GM23248 (cell line): ENCODE measurements around the gene ZMYND11. TPM values are rescaled to one million over a fixed set of nuclear protein-coding genes. Genes with fewer than 3 reads are reported as not detected.

Experiments
- DNase-seq: peaks from one replicate; pipeline ENCODE4 v3.0.0-alpha.2; 2015
- H2AFZ ChIP-seq: fragments of 200-600 bp; sonication (generic); 2 replicates; pipeline ENCODE4 v1.6.1; 2016; ENCODE audit warnings: antibody characterized with exemption
- H3F3A ChIP-seq: fragments of 200-600 bp; sonication (generic); 2 replicates; pipeline ENCODE4 v1.6.1; 2016; ENCODE audit warnings: mild to moderate bottlenecking, antibody characterized with exemption, mixed run types; ENCODE audit not compliant: insufficient read depth
- H3K27ac ChIP-seq: fragments of 200-600 bp; sonication (generic); 2 replicates; pipeline ENCODE4 v1.5.1; 2016; ENCODE audit warnings: mild to moderate bottlenecking
- H3K27me3 ChIP-seq: fragments of 200-600 bp; sonication (generic); replicated peaks from 2 replicates; pipeline ENCODE4 v1.6.1; 2016; ENCODE audit warnings: mild to moderate bottlenecking; ENCODE audit not compliant: insufficient read depth
- H3K36me3 ChIP-seq: fragments of 200-600 bp; sonication (generic); 2 replicates; pipeline ENCODE4 v1.6.1; 2016; ENCODE audit warnings: low read depth, mild to moderate bottlenecking
- H3K4me1 ChIP-seq: fragments of 200-600 bp; sonication (generic); 2 replicates; pipeline ENCODE4 v1.6.1; 2016; ENCODE audit warnings: mild to moderate bottlenecking; ENCODE audit not compliant: insufficient read depth
- H3K4me2 ChIP-seq: fragments of 200-600 bp; sonication (generic); one replicate; pipeline ENCODE4 v1.6.1; 2016; ENCODE audit warnings: mild to moderate bottlenecking; ENCODE audit not compliant: unreplicated experiment
- H3K4me3 ChIP-seq: fragments of 200-600 bp; sonication (generic); 2 replicates; pipeline ENCODE4 v1.5.1; 2016; ENCODE audit warnings: mild to moderate bottlenecking
- H3K79me2 ChIP-seq: fragments of 200-600 bp; sonication (generic); 2 replicates; pipeline ENCODE4 v1.6.1; 2016; ENCODE audit warnings: mild to moderate bottlenecking; ENCODE audit not compliant: insufficient read depth
- H3K9ac ChIP-seq: fragments of 200-600 bp; sonication (generic); 2 replicates; pipeline ENCODE4 v1.6.1; 2016; ENCODE audit warnings: mild to moderate bottlenecking
- H3K9me2 ChIP-seq: fragments of 200-600 bp; sonication (generic); 2 replicates; pipeline ENCODE4 v1.6.1; 2016; ENCODE audit warnings: mixed run types, mild to moderate bottlenecking, moderate library complexity; ENCODE audit not compliant: insufficient read depth
- H3K9me3 ChIP-seq: fragments of 200-600 bp; sonication (generic); one replicate; pipeline ENCODE4 v1.6.1; 2017; ENCODE audit warnings: low read depth
- H4K20me1 ChIP-seq: fragments of 200-600 bp; sonication (generic); 2 replicates; pipeline ENCODE4 v1.6.0; 2016; ENCODE audit not compliant: insufficient read depth
- EZH2 ChIP-seq: fragments of 200-600 bp; sonication (generic); IDR thresholded peaks from 2 replicates; pipeline ENCODE4 v1.6.1; 2018; ENCODE audit warnings: antibody characterized with exemption, mild to moderate bottlenecking; ENCODE audit not compliant: insufficient read depth, poor library complexity, severe bottlenecking
- EZH2phosphoT487 ChIP-seq: fragments of 200-600 bp; sonication (generic); IDR thresholded peaks from 2 replicates; pipeline ENCODE4 v1.6.1; 2018; ENCODE audit warnings: antibody characterized with exemption, moderate library complexity, mild to moderate bottlenecking, low read depth; ENCODE audit not compliant: insufficient read depth
- WGBS, 2 experiments: methylation state at CpG; one replicate each; pipeline ENCODE4 v1.1.6; 2015 to 2017; ENCODE audit warnings: low lambda C conversion rate in 2 of 2, low coverage in 1 of 2; ENCODE audit errors: missing lambda C conversion rate in 2 of 2; 5-methylcytosine and 5-hydroxymethylcytosine counted together
- in situ Hi-C: fragments of 300-500 bp; cut with MboI; formaldehyde crosslinking; loops from 2 replicates; pipeline ENCODE4 v1.15.0; 2020
- polyA plus RNA-seq: library from polyadenylated mRNA; unstranded; fragments of >200 nt; fragmentation: Nextera tagmentation; extraction: Ambion mirVana; gene quantifications from 2 replicates; pipeline ENCODE4 v1.2.1, GENCODE V29; 2016
- total RNA-seq: library from RNA; depleted of rRNA; stranded (reverse); fragments of >200 nt; shearing (Covaris generic); gene quantifications from 2 replicates; pipeline ENCODE4 v1.2.3, GENCODE V29; 2014

The ZMYND11 gene
- total and polyA plus RNA-seq, 2 experiments from 2014 or later, result 47.1 to 63.4 TPM

GRCh38 chr10:89248-89647, 46.0 kb upstream of the ZMYND11 start:
- Histone ChIP-seq H3K27me3 (0 out of 2 replicates have a peak, but pooled peaks cover 6% of the 10 kb centered on the region), H3K4me2 (no peak overlapping the region), H3K9ac (no peak overlapping the region), H3K79me2 (no peaks in the 10 kb centered on the region), H3K4me3 (no peak overlapping the region), H3K36me3 (no peaks in the 10 kb centered on the region), H3K9me2 (no peaks in the 10 kb centered on the region), H3K27ac (no peak overlapping the region), H3K4me1 (no peaks in the 10 kb centered on the region), H3K9me3 (no peaks in the 10 kb centered on the region), H4K20me1 (no peaks in the 10 kb centered on the region), H3F3A (no peaks in the 10 kb centered on the region), H2AFZ (no peak overlapping the region)
- WGBS, 2 experiments, result 58 to 64% methylated on average over 2 of the region's 2 CpGs
- no peak for DNase-seq
- TF ChIP-seq EZH2 (no peak), EZH2phosphoT487 (no peak)
- in situ Hi-C loops, result no loop called here

DNA sequence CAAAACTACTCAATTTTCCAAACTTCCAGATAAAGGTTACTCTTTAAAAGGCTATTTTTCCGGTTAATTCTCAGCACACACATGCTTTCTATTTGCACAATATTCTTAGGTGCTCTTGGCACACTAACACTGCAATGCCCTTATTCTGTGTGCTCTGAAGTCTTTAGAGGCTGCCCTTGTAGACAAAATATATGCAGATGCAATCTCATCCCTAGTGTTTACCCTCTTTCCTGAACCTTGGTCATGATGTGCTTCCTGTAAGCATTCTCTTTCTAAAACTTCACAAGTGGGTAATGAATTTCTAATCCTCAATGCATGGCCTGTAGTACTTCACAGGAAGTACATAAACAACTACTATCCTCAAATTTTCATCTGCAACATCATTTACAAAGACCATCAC, 45.1 kb upstream of the ZMYND11 start:
- Histone ChIP-seq H3K9me3 (no peaks in the 10 kb centered on the region), H3F3A (no peaks in the 10 kb centered on the region), H3K9me2 (no peaks in the 10 kb centered on the region), H3K4me3 (no peak overlapping the region), H3K4me1 (no peaks in the 10 kb centered on the region), H3K36me3 (no peaks in the 10 kb centered on the region), H3K4me2 (no peak overlapping the region), H3K27ac (no peak overlapping the region), H4K20me1 (no peaks in the 10 kb centered on the region), H3K27me3 (0 out of 2 replicates have a peak, but pooled peaks cover 6% of the 10 kb centered on the region), H2AFZ (no peak overlapping the region), H3K79me2 (no peaks in the 10 kb centered on the region), H3K9ac (no peak overlapping the region)
- in situ Hi-C loops, result no loop called here
- TF ChIP-seq EZH2 (no peak), EZH2phosphoT487 (no peak)
- no peak for DNase-seq
- 22 to 28% methylated on average over 1 of the region's 1 CpG for WGBS, 2 experiments

DNA sequence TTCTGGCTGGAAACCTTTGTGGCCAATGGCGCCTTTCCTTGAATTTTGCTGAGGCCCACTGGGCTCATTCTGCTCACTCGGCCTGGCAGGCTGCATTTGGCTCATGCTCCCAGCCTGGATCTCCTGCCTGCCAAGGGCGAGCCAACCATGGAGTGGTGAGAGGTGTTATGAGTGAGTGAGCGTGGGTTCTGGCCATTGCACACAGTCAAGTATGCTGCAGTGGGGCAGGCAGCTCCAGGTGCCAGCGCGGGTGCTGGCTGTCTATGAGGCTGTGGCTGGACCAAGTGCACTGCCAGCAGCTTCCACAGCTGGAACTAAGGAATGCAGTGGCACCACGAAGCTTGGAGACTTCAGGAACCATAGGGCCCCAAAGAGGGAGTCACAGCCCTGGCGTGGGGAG, 43.9 kb upstream of the ZMYND11 start:
- whole genome bisulfite sequencing, 2 experiments, result 46 to 51% methylated on average over 5 to 8 of the region's 8 CpGs
- no peak for TF ChIP-seq EZH2
- TF ChIP-seq EZH2phosphoT487, result no peak
- no peaks in the 10 kb centered on the region for H3K36me3 ChIP-seq

GRCh38 chr10:92153-92552, 43.1 kb upstream of the ZMYND11 start:
- Histone ChIP-seq H3K4me2 (no peak overlapping the region), H3K9me2 (no peaks in the 10 kb centered on the region), H3K79me2 (no peaks in the 10 kb centered on the region), H3K27ac (no peak overlapping the region), H3K4me3 (no peak overlapping the region), H3K27me3 (0 out of 2 replicates have a peak, but pooled peaks cover 6% of the 10 kb centered on the region), H3K36me3 (no peaks in the 10 kb centered on the region), H4K20me1 (no peaks in the 10 kb centered on the region), H2AFZ (no peak overlapping the region), H3K9ac (no peak overlapping the region), H3F3A (no peaks in the 10 kb centered on the region), H3K9me3 (no peaks in the 10 kb centered on the region), H3K4me1 (no peaks in the 10 kb centered on the region)
- DNase-seq, result no peak
- in situ Hi-C loops, result no loop called here
- WGBS, 2 experiments, result 38 to 40% methylated on average over 4 of the region's 4 CpGs
- TF ChIP-seq EZH2, result no peak
- TF ChIP-seq EZH2phosphoT487, result no peak

More for the DNA sequence above, 43.9 kb upstream of the ZMYND11 start:
- H3K4me2 ChIP-seq, result no peak overlapping the region
- no peak overlapping the region for H3K27ac ChIP-seq
- 0 out of 2 replicates have a peak, but pooled peaks cover 6% of the 10 kb centered on the region for H3K27me3 ChIP-seq
- H3K79me2 ChIP-seq, result no peaks in the 10 kb centered on the region
- H2AFZ ChIP-seq, result no peak overlapping the region
- H3K9ac ChIP-seq, result no peak overlapping the region
- H4K20me1 ChIP-seq, result no peaks in the 10 kb centered on the region
- H3K4me1 ChIP-seq, result no peaks in the 10 kb centered on the region
- in situ Hi-C loops, result no loop called here
- no peak for DNase-seq
- no peaks in the 10 kb centered on the region for H3K9me3 ChIP-seq
- H3F3A ChIP-seq, result no peaks in the 10 kb centered on the region
- H3K9me2 ChIP-seq, result no peaks in the 10 kb centered on the region
- no peak overlapping the region for H3K4me3 ChIP-seq

- in situ Hi-C loops, result no loop called here
- Histone ChIP-seq H3K4me1 (no peaks in the 10 kb centered on the region), H3K9me3 (no peaks in the 10 kb centered on the region), H3K9me2 (no peaks in the 10 kb centered on the region), H3K27ac (no peak overlapping the region), H3F3A (no peaks in the 10 kb centered on the region), H3K9ac (no peak overlapping the region), H2AFZ (no peak overlapping the region), H3K4me3 (no peak overlapping the region), H3K27me3 (0 out of 2 replicates have a peak, but pooled peaks cover 6% of the 10 kb centered on the region), H3K4me2 (no peak overlapping the region), H4K20me1 (no peaks in the 10 kb centered on the region), H3K36me3 (no peaks in the 10 kb centered on the region), H3K79me2 (no peaks in the 10 kb centered on the region)
- TF ChIP-seq EZH2, result no peak
- no peak for TF ChIP-seq EZH2phosphoT487
- no peak for DNase-seq
- 27 to 37% methylated on average over 2 of the region's 2 CpGs for WGBS, 2 experiments
These were observed 42.4 kb upstream of the ZMYND11 start for GRCh38 chr10:92846-93245.
